GM23338 (cell line): ENCODE measurements around the gene EPHA6. TPM values are rescaled to one million over a fixed set of nuclear protein-coding genes. Genes with fewer than 3 reads are reported as not detected.
"Not testable (repeated sequence)": the region's sequence is repeated elsewhere in the genome, so short reads cannot be mapped to it uniquely, and the experiment has no call there.

Source experiments
- ATAC-seq: fragments of 200-7000 bp; cut with Tn5 transposase; 3 replicates; pipeline ENCODE4 v1.9.1; 2020
- DNase-seq: peaks from one replicate; pipeline ENCODE4 v3.0.0-alpha.2; 2015; ENCODE audit warnings: low spot score
- H2AFZ ChIP-seq: fragments of 200-600 bp; sonication (generic); 2 replicates; pipeline ENCODE4 v1.8.0; 2016; ENCODE audit warnings: antibody characterized with exemption, mild to moderate bottlenecking, moderate library complexity
- H3F3A ChIP-seq: fragments of 200-600 bp; sonication (generic); replicated peaks from 2 replicates; pipeline ENCODE4 v1.8.0; 2017; ENCODE audit warnings: antibody characterized with exemption, mixed run types, low read depth
- H3K27ac ChIP-seq: fragments of 200-600 bp; sonication (generic); 2 replicates; pipeline ENCODE4 v1.6.1; 2016; ENCODE audit warnings: low read depth
- H3K27me3 ChIP-seq: fragments of 200-600 bp; sonication (generic); 2 replicates; pipeline ENCODE4 v1.8.0; 2016; ENCODE audit warnings: mild to moderate bottlenecking, mixed run types, moderate library complexity; ENCODE audit not compliant: insufficient read depth
- H3K36me3 ChIP-seq: fragments of 200-600 bp; sonication (generic); 2 replicates; pipeline ENCODE4 v1.8.0; 2016; ENCODE audit warnings: mild to moderate bottlenecking; ENCODE audit not compliant: insufficient read depth
- H3K4me1 ChIP-seq: fragments of 200-600 bp; sonication (generic); 2 replicates; pipeline ENCODE4 v1.8.0; 2016; ENCODE audit warnings: mild to moderate bottlenecking, moderate library complexity; ENCODE audit not compliant: insufficient read depth
- H3K4me2 ChIP-seq: fragments of 200-600 bp; sonication (generic); 2 replicates; pipeline ENCODE4 v1.7.1; 2017; ENCODE audit warnings: mixed run types
- H3K4me3 ChIP-seq: fragments of 200-600 bp; sonication (generic); 2 replicates; pipeline ENCODE4 v1.6.1; 2016; ENCODE audit warnings: mixed run types
- H3K79me2 ChIP-seq: fragments of 200-600 bp; sonication (generic); replicated peaks from 2 replicates; pipeline ENCODE4 v1.8.0; 2017; ENCODE audit warnings: mild to moderate bottlenecking; ENCODE audit not compliant: insufficient read depth
- H3K9me2 ChIP-seq: fragments of 200-600 bp; sonication (generic); 2 replicates; pipeline ENCODE4 v1.8.0; 2017; ENCODE audit not compliant: insufficient read depth
- H4K20me1 ChIP-seq: fragments of 200-600 bp; sonication (generic); replicated peaks from 2 replicates; pipeline ENCODE4 v1.8.0; 2017; ENCODE audit warnings: mild to moderate bottlenecking; ENCODE audit not compliant: insufficient read depth
- H3K27ac Mint-ChIP-seq: 2 replicates; pipeline ENCODE4 v1.8.0; 2020; ENCODE audit warnings: inconsistent platforms, mild to moderate bottlenecking, moderate library complexity, mixed read lengths
- H3K27me3 Mint-ChIP-seq: 3 replicates; pipeline ENCODE4 v1.8.0; 2022; ENCODE audit warnings: low read depth, mild to moderate bottlenecking, moderate library complexity, mixed read lengths, inconsistent platforms; ENCODE audit not compliant: insufficient read depth, poor library complexity
- H3K36me3 Mint-ChIP-seq: 3 replicates; pipeline ENCODE4 v1.8.0; 2021; ENCODE audit warnings: low read depth, mild to moderate bottlenecking, inconsistent platforms, moderate library complexity, mixed read lengths
- H3K4me1 Mint-ChIP-seq: 3 replicates; pipeline ENCODE4 v1.8.0; 2020; ENCODE audit warnings: mild to moderate bottlenecking, inconsistent platforms, mixed read lengths
- H3K4me3 Mint-ChIP-seq: 3 replicates; pipeline ENCODE4 v1.8.0; 2021; ENCODE audit warnings: moderate library complexity, mild to moderate bottlenecking, inconsistent platforms, mixed read lengths
- H3K9me3 Mint-ChIP-seq: 3 replicates; pipeline ENCODE4 v1.8.0; 2020; ENCODE audit warnings: moderate library complexity, mild to moderate bottlenecking, inconsistent platforms, mixed read lengths
- CREB1 ChIP-seq: fragments of 250-450 bp; sonication (Bioruptor Pico); IDR thresholded peaks from 2 replicates; pipeline ENCODE4 v1.5.0; 2020; ENCODE audit warnings: low read depth, mild to moderate bottlenecking, moderate library complexity
- CTCF ChIP-seq, 2 experiments: fragments of 200-600 bp in 1 of 2; sonication (generic) in 1 of 2; conservative IDR thresholded peaks; 2 replicates each; pipeline versions ENCODE4 v1.5.1 to v1.6.1; 2016 to 2017; ENCODE audit warnings: antibody characterized with exemption in 2 of 2, low read depth in 2 of 2, mild to moderate bottlenecking in 2 of 2, moderate library complexity in 1 of 2
- ETS1 ChIP-seq: IDR thresholded peaks from 2 replicates; pipeline ENCODE4 v1.6.1; 2016; ENCODE audit warnings: antibody characterized with exemption
- EZH2 ChIP-seq: fragments of 200-600 bp; sonication (generic); IDR thresholded peaks from one replicate; pipeline ENCODE4 v1.8.0; 2017; ENCODE audit warnings: antibody characterized with exemption, mild to moderate bottlenecking, low read depth; ENCODE audit not compliant: unreplicated experiment
- JUNB ChIP-seq: IDR thresholded peaks from one replicate; pipeline ENCODE4 v1.6.1; 2016; ENCODE audit warnings: antibody characterized with exemption; ENCODE audit not compliant: unreplicated experiment
- ZNF331 ChIP-seq: fragments of 250-450 bp; sonication (Bioruptor Pico); IDR thresholded peaks from 2 replicates; pipeline ENCODE4 v1.5.0; 2020; ENCODE audit warnings: low read depth, mild to moderate bottlenecking, moderate library complexity
- ZNF462 ChIP-seq: fragments of 250-450 bp; sonication (Bioruptor Pico); IDR thresholded peaks from 2 replicates; pipeline ENCODE4 v1.5.0; 2020; ENCODE audit warnings: mild to moderate bottlenecking, moderate library complexity
- polyA plus RNA-seq: library from polyadenylated mRNA; unstranded; fragments of >200 nt; fragmentation: Nextera tagmentation; extraction: Ambion mirVana; gene quantifications from 2 replicates; pipeline ENCODE4 v1.2.1, GENCODE V29; 2016
- total RNA-seq: library from RNA; depleted of rRNA; stranded (reverse); fragments of >200 nt; shearing (Covaris generic); gene quantifications from 2 replicates; pipeline ENCODE4 v1.2.3, GENCODE V29; 2014

EPHA6 gene
- total and polyA plus RNA-seq, 2 experiments from 2014 or later, result 0.37 to 2.6 TPM

DNA sequence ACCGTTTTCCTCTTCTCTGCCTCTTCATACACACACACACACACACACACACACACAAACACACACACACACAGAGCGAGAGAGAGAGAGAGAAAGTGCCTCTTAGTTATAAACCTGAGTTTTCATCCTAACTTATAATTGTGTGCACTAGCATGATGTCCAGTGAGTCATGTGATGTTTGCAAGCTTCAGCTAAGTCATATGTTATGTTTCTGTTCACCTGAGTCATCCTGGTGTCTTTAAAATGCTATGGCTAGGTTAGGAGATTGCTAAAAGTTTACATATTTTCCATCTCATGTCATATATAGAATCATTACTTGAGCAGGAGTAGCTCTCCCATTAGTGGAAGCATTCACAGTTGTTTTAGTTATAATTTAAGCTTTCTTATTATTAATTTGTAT is 155.8 kb downstream of the EPHA6 start (continued):
- TF ChIP-seq ZNF462 (CRISPR knock-in tag) (no peak), CREB1 (CRISPR knock-in tag) (no peak), JUNB (no peak), ZNF331 (no peak), ETS1 (no peak), EZH2 (no peak)

DNA sequence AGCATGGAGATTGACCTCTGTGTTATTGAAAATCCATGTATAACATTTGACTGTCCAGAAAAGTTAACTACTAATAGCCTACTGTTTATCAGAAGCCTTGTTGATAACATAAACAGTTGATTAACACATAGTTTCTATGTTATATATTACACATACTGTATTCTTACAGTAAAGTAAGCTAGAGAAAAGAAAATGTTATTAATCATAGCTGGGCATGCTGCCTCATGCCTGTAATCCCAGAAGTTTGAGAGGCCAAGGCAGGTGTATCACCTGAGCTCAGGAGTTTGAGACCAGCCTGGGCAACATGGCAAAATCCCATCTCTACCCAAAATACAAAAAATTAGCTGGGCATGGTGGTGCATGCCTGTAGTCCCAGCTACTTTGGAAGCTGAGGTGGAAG is 163.3 kb downstream of the EPHA6 start:
- no peaks in the 10 kb centered on the region for H3F3A ChIP-seq
- no peaks in the 10 kb centered on the region for H3K36me3 ChIP-seq
- ATAC-seq (no peak), DNase-seq (no peak)
- no peak overlapping the region for H3K4me2 ChIP-seq
- TF ChIP-seq CTCF (conservative IDR thresholded peaks at IDR 0.05; ENCODE audit: low read depth in 2 of 2), result no peak
- TF ChIP-seq ZNF331, result no peak
- no peaks in the 10 kb centered on the region for H3K4me1 Mint-ChIP-seq
- H2AFZ ChIP-seq, result no peak overlapping the region
- no peaks in the 10 kb centered on the region for H3K36me3 Mint-ChIP-seq
- H3K4me3 Mint-ChIP-seq, result no peak overlapping the region
- no peak overlapping the region for H3K27ac Mint-ChIP-seq
- H3K27me3 Mint-ChIP-seq, result no peaks in the 10 kb centered on the region
- peaks cover 3% of the 10 kb centered on the region; the same call in 2 of the 3 replicates for H3K9me3 Mint-ChIP-seq
- no peaks in the 10 kb centered on the region for H3K27me3 ChIP-seq
- H3K4me3 ChIP-seq, result no peak overlapping the region
- H4K20me1 ChIP-seq, result no peaks in the 10 kb centered on the region
- H3K9me2 ChIP-seq, result no peaks in the 10 kb centered on the region
- no peaks in the 10 kb centered on the region for H3K79me2 ChIP-seq
- no peak overlapping the region for H3K27ac ChIP-seq
- H3K4me1 ChIP-seq, result no peaks in the 10 kb centered on the region

DNA sequence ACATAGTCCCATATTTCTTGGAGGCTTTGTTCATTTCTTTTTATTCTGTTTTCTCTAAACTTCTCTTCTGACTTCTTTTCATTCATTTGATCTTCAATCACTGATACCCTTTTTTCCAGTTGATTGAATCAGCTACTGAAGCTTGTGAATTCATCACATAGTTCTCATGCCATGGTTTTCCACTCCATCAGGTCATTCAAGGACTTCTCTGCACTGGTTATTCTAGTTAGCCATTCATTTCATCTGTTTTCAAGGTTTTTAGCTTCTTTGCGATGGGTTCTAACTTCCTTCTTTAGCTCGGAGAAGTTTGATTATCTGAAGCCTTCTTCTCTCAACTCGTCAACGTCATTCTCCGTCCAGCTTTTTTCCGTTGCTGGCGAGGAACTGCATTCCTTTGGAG is 169.3 kb downstream of the EPHA6 start:
- H3K4me1 Mint-ChIP-seq, H3F3A ChIP-seq, H3K9me2 ChIP-seq, H3K27ac Mint-ChIP-seq, H3K4me3 Mint-ChIP-seq, H3K4me2 ChIP-seq, H2AFZ ChIP-seq, DNase-seq, H3K27me3 Mint-ChIP-seq, H4K20me1 ChIP-seq, ATAC-seq, H3K4me1 ChIP-seq, H3K4me3 ChIP-seq, H3K79me2 ChIP-seq, H3K27me3 ChIP-seq, H3K27ac ChIP-seq, H3K36me3 ChIP-seq: not testable (repeated sequence)
- peaks cover 13% of the 10 kb centered on the region; the same call in 2 of the 3 replicates for H3K36me3 Mint-ChIP-seq
- H3K9me3 Mint-ChIP-seq, result peaks cover 22% of the 10 kb centered on the region
